ENCODE results near the gene EGLN1. TPM values are rescaled to one million over a fixed set of nuclear protein-coding genes. Genes with fewer than 3 reads are reported as not detected.
"Not testable (repeated sequence)": the region's sequence is repeated elsewhere in the genome, so short reads cannot be mapped to it uniquely, and the experiment has no call there.

Gene EGLN1
- total RNA-seq, 2 experiments from 2014 or later: 22.3 to 30.1 TPM

DNA sequence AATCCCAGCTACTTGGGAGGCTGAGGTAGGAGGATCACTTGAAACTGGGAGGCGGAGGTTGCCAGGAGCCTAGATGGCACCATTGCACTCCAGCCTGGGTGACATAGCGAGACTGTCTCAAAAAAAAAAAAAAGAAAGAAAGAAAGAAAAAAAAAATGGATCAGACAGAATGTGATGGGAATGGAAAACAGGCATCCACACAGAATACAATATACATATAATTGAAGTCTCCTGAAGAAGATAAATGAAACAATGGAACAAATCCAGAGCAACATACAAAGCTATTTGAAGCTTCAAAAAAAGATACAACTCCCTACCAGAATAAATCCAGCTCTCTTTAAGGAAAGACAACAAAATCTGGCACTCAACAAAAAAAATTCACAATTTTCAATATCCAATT, 10.9 kb upstream of the EGLN1 start:
- CTCF ChIA-PET: interaction anchor here (0.9 kb wide), 1 partner anchor 61 kb away, joined by 3 read pairs; no protein-coding TSS in a partner anchor
- H3K27ac Mint-ChIP-seq: no peak overlapping the region

DNA sequence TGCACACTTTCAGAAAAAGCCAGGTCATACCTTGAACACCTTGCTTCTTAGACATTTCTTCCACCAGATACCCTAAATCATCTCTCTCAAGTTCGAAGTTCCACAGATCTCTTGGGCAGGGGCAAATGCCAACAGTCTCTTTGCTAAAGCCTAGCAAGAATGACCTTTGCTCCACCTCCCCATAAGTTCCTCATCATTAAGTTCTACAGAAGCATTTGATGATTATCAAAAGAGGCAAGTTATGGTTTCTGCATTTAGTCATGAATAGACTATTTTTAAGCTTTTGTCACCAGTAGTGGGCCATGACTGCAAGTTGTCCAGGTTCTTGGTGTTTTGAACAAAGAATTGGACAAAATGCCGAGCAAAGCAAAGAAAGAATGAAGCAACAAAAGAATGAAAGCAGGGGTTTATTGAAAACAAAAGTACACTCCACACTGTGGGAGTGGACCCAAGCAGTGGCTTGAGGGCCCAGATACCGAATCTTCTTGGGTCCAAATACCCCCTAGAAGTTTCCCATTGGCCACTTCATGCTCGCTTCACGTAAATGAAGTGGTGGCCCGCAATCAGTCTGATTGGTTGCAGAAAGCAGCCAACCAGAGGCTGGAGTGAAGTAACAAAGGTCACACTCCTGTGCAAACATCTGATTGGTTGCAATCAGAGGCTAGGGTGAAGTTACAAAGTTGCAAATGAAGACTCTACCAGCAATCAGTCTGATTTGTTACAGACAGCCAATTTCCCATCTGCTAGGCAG, 9.8 kb upstream of the EGLN1 start:
- DNase-seq: no peak
- CTCF ChIA-PET: no interaction called here
- no peaks in the 10 kb centered on the region for H3K9me3 Mint-ChIP-seq (ENCODE audit: low read depth)
- ATAC-seq: no peak
- no peaks in the 10 kb centered on the region for H3K36me3 Mint-ChIP-seq
- H3K27ac Mint-ChIP-seq: no peak overlapping the region
- H3K4me1 Mint-ChIP-seq: no peaks in the 10 kb centered on the region
- H3K4me3 Mint-ChIP-seq: no peak overlapping the region
- peaks cover 20% of the 10 kb centered on the region for H3K27me3 Mint-ChIP-seq

More for the DNA sequence above, 10.9 kb upstream of the EGLN1 start:
- H3K4me1 Mint-ChIP-seq: no peaks in the 10 kb centered on the region
- no peak for ATAC-seq
- no peak overlapping the region for H3K4me3 Mint-ChIP-seq
- peaks cover 22% of the 10 kb centered on the region for H3K27me3 Mint-ChIP-seq
- no peaks in the 10 kb centered on the region for H3K36me3 Mint-ChIP-seq
- no peaks in the 10 kb centered on the region for H3K9me3 Mint-ChIP-seq (ENCODE audit: low read depth)
- no peak for DNase-seq

- H3K9me3 Mint-ChIP-seq (ENCODE audit: low read depth); H3K27ac Mint-ChIP-seq; H3K4me3 Mint-ChIP-seq; ATAC-seq; DNase-seq; H3K36me3 Mint-ChIP-seq; CTCF ChIA-PET; H3K4me1 Mint-ChIP-seq: not testable (repeated sequence)
- peaks cover 19% of the 10 kb centered on the region for H3K27me3 Mint-ChIP-seq
Observed at GRCh38 chr1:231430678-231431352, 8.7 kb upstream of the EGLN1 start.

GRCh38 chr1:231428377-231428776, 6.3 kb upstream of the EGLN1 start:
- H3K4me3 Mint-ChIP-seq: no peak overlapping the region
- no peak for DNase-seq
- H3K36me3 Mint-ChIP-seq: no peaks in the 10 kb centered on the region
- peaks cover 6% of the 10 kb centered on the region for H3K4me1 Mint-ChIP-seq
- CTCF ChIA-PET: no interaction called here
- no peak overlapping the region for H3K27ac Mint-ChIP-seq
- ATAC-seq: no peak
- no peaks in the 10 kb centered on the region for H3K9me3 Mint-ChIP-seq (ENCODE audit: low read depth)
- H3K27me3 Mint-ChIP-seq: peaks cover 28% of the 10 kb centered on the region

GRCh38 chr1:231424950-231425805, 3.1 kb upstream of the EGLN1 start:
- Mint-ChIP-seq H3K27ac (no peak overlapping the region), H3K9me3 (ENCODE audit: low read depth) (no peaks in the 10 kb centered on the region), H3K27me3 (peaks cover 24% of the 10 kb centered on the region), H3K4me3 (no peak overlapping the region), H3K36me3 (peaks cover 1% of the 10 kb centered on the region), H3K4me1 (peaks cover 11% of the 10 kb centered on the region)
- ATAC-seq (no peak), DNase-seq (no peak)
- CTCF ChIA-PET: interaction anchor here (0.7 kb wide), 1 partner anchor 99 kb away, joined by 3 read pairs; no protein-coding TSS in a partner anchor

GRCh38 chr1:231423648-231424047, 1.6 kb upstream of the EGLN1 start:
- Mint-ChIP-seq H3K36me3 (peaks cover 10% of the 10 kb centered on the region), H3K27me3 (peaks cover 24% of the 10 kb centered on the region), H3K27ac (no peak overlapping the region), H3K9me3 (ENCODE audit: low read depth) (no peaks in the 10 kb centered on the region), H3K4me3 (no peak overlapping the region), H3K4me1 (peaks cover 26% of the 10 kb centered on the region)
- no peak for ATAC-seq
- CTCF ChIA-PET: no interaction called here
- DNase-seq: no peak

- peak overlapping the region; percentile 78 for H3K4me3 Mint-ChIP-seq
- peak overlapping the region; percentile 91 for H3K27ac Mint-ChIP-seq
- peaks cover 33% of the 10 kb centered on the region for H3K4me1 Mint-ChIP-seq
- CTCF ChIA-PET: no interaction called here
- H3K36me3 Mint-ChIP-seq: peaks cover 18% of the 10 kb centered on the region
- no peaks in the 10 kb centered on the region for H3K9me3 Mint-ChIP-seq (ENCODE audit: low read depth)
- no peak for DNase-seq
- no peak for ATAC-seq
- H3K27me3 Mint-ChIP-seq: peaks cover 24% of the 10 kb centered on the region
Observed at GRCh38 chr1:231422798-231423309, 767 bp upstream of the EGLN1 start.

DNA sequence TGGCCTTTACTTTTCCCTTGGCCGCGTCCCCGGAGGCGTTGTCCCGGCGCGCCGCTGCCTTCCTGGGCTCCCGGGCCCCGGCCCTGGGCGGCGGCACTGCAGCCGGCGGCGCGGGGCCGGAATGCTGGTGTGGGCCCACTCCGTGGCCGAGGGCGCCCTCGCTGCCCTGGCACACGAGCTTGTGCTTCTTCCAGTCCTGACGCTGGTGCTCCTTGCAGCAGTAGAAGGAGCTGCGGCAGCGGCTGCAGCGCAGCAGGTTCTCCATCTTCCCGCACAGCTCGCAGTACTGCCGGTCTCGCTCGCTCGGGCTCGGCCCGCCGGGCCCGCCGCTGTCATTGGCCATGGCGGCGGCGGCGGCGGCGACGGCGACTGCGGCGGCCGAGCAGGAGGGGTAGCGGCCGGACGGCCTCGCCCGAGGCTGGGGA, 529 bp downstream of the EGLN1 start:
- ATAC-seq (peak; percentile 41), DNase-seq (peak; percentile 58)
- CTCF ChIA-PET: interaction anchor here (0.8 to 1.8 kb wide), 7 partner anchors 24 to 190 kb away, joined by 3 to 4 read pairs (median 3); partner anchors contain the start of genes EXOC8 and SPRTN
- peak overlapping the region; percentile 88 for H3K4me3 Mint-ChIP-seq
- H3K27me3 Mint-ChIP-seq: peaks cover 24% of the 10 kb centered on the region
- peaks cover 46% of the 10 kb centered on the region for H3K4me1 Mint-ChIP-seq
- peaks cover 29% of the 10 kb centered on the region for H3K36me3 Mint-ChIP-seq
- H3K9me3 Mint-ChIP-seq (ENCODE audit: low read depth): no peaks in the 10 kb centered on the region
- peak overlapping the region; percentile 73 for H3K27ac Mint-ChIP-seq

GRCh38 chr1:231420959-231421545, 1.0 kb downstream of the EGLN1 start:
- CTCF ChIA-PET: interaction anchor here (1.0 to 1.8 kb wide), 6 partner anchors 23 to 191 kb away, joined by 3 to 4 read pairs (median 3); partner anchors contain the start of genes EXOC8 and SPRTN
- peaks cover 19% of the 10 kb centered on the region for H3K27me3 Mint-ChIP-seq
- H3K4me3 Mint-ChIP-seq: peak overlapping the region; percentile 88
- peak overlapping the region; percentile 93 for H3K27ac Mint-ChIP-seq
- ATAC-seq: peak; percentile 13
- peaks cover 49% of the 10 kb centered on the region for H3K4me1 Mint-ChIP-seq
- no peaks in the 10 kb centered on the region for H3K9me3 Mint-ChIP-seq (ENCODE audit: low read depth)
- H3K36me3 Mint-ChIP-seq: peaks cover 29% of the 10 kb centered on the region
- peak; percentile 65 for DNase-seq

GRCh38 chr1:231420299-231420958, 1.7 kb downstream of the EGLN1 start:
- H3K4me1 Mint-ChIP-seq: peaks cover 50% of the 10 kb centered on the region
- CTCF ChIA-PET: interaction anchor here (0.7 to 1.8 kb wide), 7 partner anchors 22 to 191 kb away, joined by 3 to 4 read pairs (median 3); partner anchors contain the start of genes EXOC8 and SPRTN
- peak overlapping the region; percentile 88 for H3K4me3 Mint-ChIP-seq
- no peak for ATAC-seq
- peak overlapping the region; percentile 93 for H3K27ac Mint-ChIP-seq
- peaks cover 31% of the 10 kb centered on the region for H3K36me3 Mint-ChIP-seq
- H3K9me3 Mint-ChIP-seq (ENCODE audit: low read depth): no peaks in the 10 kb centered on the region
- peaks cover 15% of the 10 kb centered on the region for H3K27me3 Mint-ChIP-seq
- no peak for DNase-seq

DNA sequence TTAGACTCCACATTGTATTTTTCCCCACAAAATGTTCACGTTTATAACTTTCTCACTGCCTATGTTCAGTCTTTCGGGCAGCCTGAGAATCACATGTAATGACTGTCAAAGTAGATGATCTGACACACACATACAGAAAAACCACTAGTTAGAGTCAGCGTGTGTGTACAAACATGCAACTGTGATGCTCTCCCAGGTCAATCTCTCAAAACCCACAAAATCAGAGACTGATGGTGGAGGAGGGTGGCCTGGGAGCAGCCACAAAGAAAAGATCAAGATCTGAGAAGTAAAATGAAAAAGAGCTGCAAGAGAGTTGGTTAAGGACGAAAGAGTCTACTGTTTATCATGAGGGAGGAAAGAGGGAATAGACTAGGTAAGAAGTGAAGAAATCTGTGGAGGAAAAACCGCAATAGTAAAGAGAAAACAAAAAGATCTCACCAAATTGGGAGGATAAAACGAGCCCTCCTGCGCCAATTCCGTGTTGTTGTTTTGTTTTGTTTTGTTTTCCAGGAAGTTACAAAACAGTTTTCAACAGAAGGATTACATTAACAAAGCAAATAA, 2.3 kb downstream of the EGLN1 start:
- ATAC-seq (no peak), DNase-seq (no peak)
- CTCF ChIA-PET: interaction anchor here (0.7 to 1.6 kb wide), 3 partner anchors 61 to 116 kb away, joined by 3 to 4 read pairs (median 3); no protein-coding TSS in a partner anchor
- peak overlapping the region; percentile 88 for H3K4me3 Mint-ChIP-seq
- peaks cover 9% of the 10 kb centered on the region for H3K27me3 Mint-ChIP-seq
- peaks cover 34% of the 10 kb centered on the region for H3K36me3 Mint-ChIP-seq
- H3K27ac Mint-ChIP-seq: peak overlapping the region; percentile 93
- no peaks in the 10 kb centered on the region for H3K9me3 Mint-ChIP-seq (ENCODE audit: low read depth)
- peaks cover 48% of the 10 kb centered on the region for H3K4me1 Mint-ChIP-seq

- H3K9me3 Mint-ChIP-seq (ENCODE audit: low read depth): no peaks in the 10 kb centered on the region
- ATAC-seq (no peak), DNase-seq (no peak)
- H3K27me3 Mint-ChIP-seq: peaks cover 6% of the 10 kb centered on the region
- no peak overlapping the region for H3K27ac Mint-ChIP-seq
- peaks cover 38% of the 10 kb centered on the region for H3K36me3 Mint-ChIP-seq
- CTCF ChIA-PET: interaction anchor here (0.7 to 1.6 kb wide), 3 partner anchors 56 to 71 kb away, joined by 3 read pairs; no protein-coding TSS in a partner anchor
- peak overlapping the region; percentile 88 for H3K4me3 Mint-ChIP-seq
- peaks cover 53% of the 10 kb centered on the region for H3K4me1 Mint-ChIP-seq
Observed at GRCh38 chr1:231419147-231419546, 2.9 kb downstream of the EGLN1 start.

Measured in activated CD8-positive, alpha-beta memory T cell treated with anti-CD3 and anti-CD28 coated beads, Interleukin-2, amount 10 ng/mL, durations not matched to agents 7 days and 5 days (primary cell).